ENCODE results near the gene RPS6KA3. TPM values are rescaled to one million over a fixed set of nuclear protein-coding genes. Genes with fewer than 3 reads are reported as not detected.

Gene RPS6KA3
- total RNA-seq, 2 experiments from 2014 or later = 27.7 to 27.9 TPM

Other genes with a start within 250 kb of the RPS6KA3 start
- gene MAP7D2, start 150.0 kb downstream of the RPS6KA3 start, total RNA-seq = under 1 TPM; 0.69 to 0.83 TPM
- 100 to 1,000 TPM; 106 to 109 TPM for gene EIF1AX, start 125.1 kb downstream of the RPS6KA3 start, total RNA-seq